HFF-Myc (cell line): ENCODE data around the gene GALNT9.
"Not testable (repeated sequence)": the region's sequence is repeated elsewhere in the genome, so short reads cannot be mapped to it uniquely, and the experiment has no call there.

ENCODE experiments used
- DNase-seq: peaks from one replicate; pipeline ENCODE4 v3.0.0-alpha.2; 2011; ENCODE audit warnings: low read depth; ENCODE audit errors: extremely low read depth
- H3K4me3 ChIP-seq: replicated peaks from 2 replicates; pipeline ENCODE4 v1.5.1; 2011; ENCODE audit warnings: low read depth, mild to moderate bottlenecking, control low read depth, low read length
- CTCF ChIP-seq: IDR thresholded peaks from 2 replicates; pipeline ENCODE4 v1.5.1; 2012; ENCODE audit warnings: mild to moderate bottlenecking, low read depth, low read length, control low read depth; ENCODE audit errors: missing control alignments

GALNT9 gene

GRCh38 chr12:132269271-132269968, 60.0 kb downstream of the GALNT9 start:
- no peak overlapping the region for H3K4me3 ChIP-seq
- no peak for TF ChIP-seq CTCF
- no peak for DNase-seq

DNA sequence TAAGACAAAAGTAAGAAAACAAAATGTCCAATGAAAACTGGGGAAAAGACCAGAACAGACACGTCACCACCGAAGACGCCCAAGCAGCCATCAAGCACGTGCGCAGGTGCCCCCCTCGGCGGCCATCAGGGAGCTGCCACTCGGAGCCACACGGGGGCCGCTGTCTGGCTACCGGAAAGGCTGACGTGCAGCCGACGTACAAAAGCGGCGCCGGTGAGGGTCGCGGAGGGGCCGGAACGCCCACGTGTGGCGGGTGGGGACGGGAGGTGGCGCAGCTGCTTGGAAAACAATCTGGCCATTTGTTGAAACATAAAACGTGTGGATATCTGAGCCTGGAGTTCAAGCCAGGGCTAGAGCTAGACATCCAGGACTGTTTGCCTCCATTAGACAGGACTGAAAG, 60.7 kb downstream of the GALNT9 start:
- H3K4me3 ChIP-seq: no peak overlapping the region
- DNase-seq: no peak
- TF ChIP-seq CTCF: no peak

- H3K4me3 ChIP-seq: no peak overlapping the region
- DNase-seq: no peak
- no peak for TF ChIP-seq CTCF
Observed at GRCh38 chr12:132267873-132268272, 61.5 kb downstream of the GALNT9 start.

- TF ChIP-seq CTCF: no peak
- H3K4me3 ChIP-seq: no peak overlapping the region
- no peak for DNase-seq
Observed at GRCh38 chr12:132266802-132267201, 62.6 kb downstream of the GALNT9 start.

DNA sequence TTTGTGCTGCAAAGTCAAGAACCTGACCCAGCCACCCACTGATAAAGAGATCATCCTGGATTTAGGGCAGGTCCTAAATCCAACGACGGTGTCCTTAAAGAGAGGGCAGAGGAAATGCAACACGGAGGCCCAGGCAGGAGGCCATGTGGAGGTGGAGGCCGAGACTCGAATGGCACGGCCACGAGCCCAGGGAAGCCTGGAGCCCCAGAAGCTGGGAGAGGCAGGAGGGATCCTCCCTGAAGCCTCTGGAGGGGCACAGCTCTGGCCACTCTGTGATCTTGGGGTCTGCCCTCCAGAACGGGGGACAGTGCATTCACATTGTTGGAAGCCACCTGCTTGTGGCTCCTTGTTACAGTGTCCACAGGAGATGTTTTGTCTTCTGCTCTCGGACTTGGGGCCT, 63.0 kb downstream of the GALNT9 start:
- TF ChIP-seq CTCF: no peak
- no peak overlapping the region for H3K4me3 ChIP-seq
- no peak for DNase-seq

DNA sequence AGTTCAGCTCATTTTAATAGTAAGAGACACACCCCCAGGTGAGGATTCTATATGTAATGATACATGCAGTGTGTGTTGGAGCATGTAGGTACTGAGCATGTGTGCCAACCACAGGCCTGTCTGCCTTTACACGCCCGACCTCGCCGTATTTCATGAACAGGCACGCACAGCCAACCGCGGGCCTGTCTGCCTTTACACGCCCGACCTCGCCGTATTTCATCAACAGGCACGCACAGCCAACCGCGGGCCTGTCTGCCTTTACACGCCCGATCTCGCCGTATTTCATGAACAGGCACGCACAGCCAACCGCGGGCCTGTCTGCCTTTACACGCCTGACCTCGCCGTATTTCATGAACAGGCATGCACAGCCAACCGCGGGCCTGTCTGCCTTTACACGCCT, 63.6 kb downstream of the GALNT9 start:
- DNase-seq, H3K4me3 ChIP-seq: not testable (repeated sequence)

GRCh38 chr12:132265056-132265800, 64.2 kb downstream of the GALNT9 start:
- H3K4me3 ChIP-seq: no peak overlapping the region
- TF ChIP-seq CTCF: no peak
- no peak for DNase-seq
